Astrocyte (in vitro differentiated cells and primary cell): Measurements from ENCODE around the gene FAM219A.
"Not testable (repeated sequence)": the region's sequence is repeated elsewhere in the genome, so short reads cannot be mapped to it uniquely, and the experiment has no call there.

Source experiments
- EZH2 ChIP-seq: IDR thresholded peaks from 2 replicates; pipeline ENCODE4 v1.6.1; 2012; ENCODE audit warnings: mild to moderate bottlenecking, low read length, inconsistent platforms; ENCODE audit not compliant: insufficient read depth
- TF ChIP-seq, protein P1 (sequence below): IDR thresholded peaks from 2 replicates; pipeline ENCODE4 v1.5.1; 2011; ENCODE audit warnings: low read depth, mild to moderate bottlenecking, inconsistent platforms, low read length, moderate library complexity; ENCODE audit not compliant: insufficient read depth

DNA sequence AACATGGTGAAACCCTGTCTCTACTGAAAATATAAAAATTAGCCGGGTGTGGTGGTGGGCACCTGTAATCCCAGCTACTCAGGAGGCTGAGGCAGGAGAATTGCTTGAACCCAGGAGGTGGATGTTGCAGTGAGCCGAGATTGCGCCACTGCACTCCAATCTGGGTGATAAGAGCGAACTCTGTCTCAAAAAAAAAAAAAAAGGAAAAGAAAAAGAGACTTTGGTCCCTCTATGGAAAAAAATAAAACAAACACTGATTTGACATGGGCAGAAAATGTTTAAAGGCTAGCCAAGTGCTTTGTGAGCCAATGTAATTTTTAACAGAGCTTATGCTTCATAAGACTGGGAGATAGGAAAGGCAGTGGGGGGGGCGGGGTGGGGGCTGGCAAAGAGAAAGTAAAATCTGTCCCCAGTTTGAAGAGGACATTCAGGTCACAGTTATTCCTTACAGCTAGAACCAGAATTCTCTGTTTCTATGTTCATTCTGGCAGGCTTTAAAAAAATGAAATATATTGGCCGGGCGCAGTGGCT, 106.2 kb downstream of the FAM219A start:
- TF ChIP-seq, protein P1, sequence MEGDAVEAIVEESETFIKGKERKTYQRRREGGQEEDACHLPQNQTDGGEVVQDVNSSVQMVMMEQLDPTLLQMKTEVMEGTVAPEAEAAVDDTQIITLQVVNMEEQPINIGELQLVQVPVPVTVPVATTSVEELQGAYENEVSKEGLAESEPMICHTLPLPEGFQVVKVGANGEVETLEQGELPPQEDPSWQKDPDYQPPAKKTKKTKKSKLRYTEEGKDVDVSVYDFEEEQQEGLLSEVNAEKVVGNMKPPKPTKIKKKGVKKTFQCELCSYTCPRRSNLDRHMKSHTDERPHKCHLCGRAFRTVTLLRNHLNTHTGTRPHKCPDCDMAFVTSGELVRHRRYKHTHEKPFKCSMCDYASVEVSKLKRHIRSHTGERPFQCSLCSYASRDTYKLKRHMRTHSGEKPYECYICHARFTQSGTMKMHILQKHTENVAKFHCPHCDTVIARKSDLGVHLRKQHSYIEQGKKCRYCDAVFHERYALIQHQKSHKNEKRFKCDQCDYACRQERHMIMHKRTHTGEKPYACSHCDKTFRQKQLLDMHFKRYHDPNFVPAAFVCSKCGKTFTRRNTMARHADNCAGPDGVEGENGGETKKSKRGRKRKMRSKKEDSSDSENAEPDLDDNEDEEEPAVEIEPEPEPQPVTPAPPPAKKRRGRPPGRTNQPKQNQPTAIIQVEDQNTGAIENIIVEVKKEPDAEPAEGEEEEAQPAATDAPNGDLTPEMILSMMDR: not testable (repeated sequence)
- not testable (repeated sequence) for TF ChIP-seq EZH2
